ENCODE results near the gene NFKB2.
A peak's percentile ranks its signal among the peaks of the same experiment; 100 is the strongest.

NFKB2 gene

GRCh38 chr10:102382871-102383270, 12.6 kb upstream of the NFKB2 start:
- no peak for FAIRE-seq
- no peak for TF ChIP-seq CTCF (IDR thresholded peaks at IDR 0.05; ENCODE audit: insufficient read depth, missing control alignments)
- DNase-seq (ENCODE audit: insufficient read length, low spot score) = no peak

- DNase-seq (ENCODE audit: insufficient read length, low spot score) (no peak), FAIRE-seq (no peak)
- TF ChIP-seq CTCF (IDR thresholded peaks at IDR 0.05; ENCODE audit: insufficient read depth, missing control alignments) = peak; percentile 28
Measured at GRCh38 chr10:102384053-102384452, 11.5 kb upstream of the NFKB2 start.

- FAIRE-seq = no peak
- DNase-seq (ENCODE audit: insufficient read length, low spot score) = no peak
- TF ChIP-seq CTCF (IDR thresholded peaks at IDR 0.05; ENCODE audit: insufficient read depth, missing control alignments) = no peak
Measured at GRCh38 chr10:102384606-102385429, 10.7 kb upstream of the NFKB2 start.

GRCh38 chr10:102389894-102390293, 5.6 kb upstream of the NFKB2 start:
- DNase-seq (ENCODE audit: insufficient read length, low spot score) (no peak), FAIRE-seq (no peak)
- TF ChIP-seq CTCF (IDR thresholded peaks at IDR 0.05; ENCODE audit: insufficient read depth, missing control alignments) = no peak

- DNase-seq (ENCODE audit: insufficient read length, low spot score) (no peak), FAIRE-seq (no peak)
- no peak for TF ChIP-seq CTCF (IDR thresholded peaks at IDR 0.05; ENCODE audit: insufficient read depth, missing control alignments)
Measured at GRCh38 chr10:102392306-102392705, 3.2 kb upstream of the NFKB2 start.

GRCh38 chr10:102393411-102394078, 2.0 kb upstream of the NFKB2 start:
- FAIRE-seq = no peak

More at GRCh38 chr10:102393411-102394078, 2.0 kb upstream of the NFKB2 start:
- DNase-seq (ENCODE audit: insufficient read length, low spot score) = peak; percentile 60
- peak; percentile 70 for TF ChIP-seq CTCF (IDR thresholded peaks at IDR 0.05; ENCODE audit: insufficient read depth, missing control alignments)

Measured in D721Med (cell line).